ENCODE results near the gene BORCS6. TPM values are rescaled to one million over a fixed set of nuclear protein-coding genes. Genes with fewer than 3 reads are reported as not detected.

The BORCS6 gene
- polyA plus RNA-seq, 4 donors = 7.9 to 13.8 (median 10.8) TPM

DNA sequence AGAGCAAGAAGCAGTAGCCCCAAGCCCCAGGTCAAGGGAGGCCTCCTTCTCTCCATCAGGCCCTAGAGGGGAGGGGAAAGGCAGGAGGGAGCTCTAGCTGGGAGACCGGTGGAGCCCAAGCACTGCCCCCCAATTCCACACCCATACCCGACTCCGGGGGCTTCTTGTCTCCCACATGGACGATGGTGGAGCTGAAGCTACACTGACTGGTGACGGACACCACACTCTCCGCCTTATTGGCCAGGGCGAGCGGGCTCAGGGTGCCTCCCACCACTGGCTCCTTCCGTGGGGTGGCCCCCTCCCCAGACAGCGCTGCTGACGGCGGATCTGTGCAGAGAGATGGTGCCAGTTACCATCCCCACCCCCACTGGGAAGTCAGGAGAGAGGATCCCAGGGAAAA, 44.2 kb downstream of the BORCS6 start:
- no peak for DNase-seq
- Histone ChIP-seq H3K36me3 (ENCODE audit: control insufficient read depth in 3 of 3, insufficient read depth in 2 of 3, low read depth in 1 of 3, low read length in 3 of 3) (peaks cover 42 to 97% (median 56%) of the 10 kb centered on the region in 3 donors), H3K27ac (ENCODE audit: low read depth in 1 of 3, low read length in 2 of 3) (no peak overlapping the region), H3K27me3 (ENCODE audit: control insufficient read depth in 3 of 3, insufficient read depth in 3 of 3, low read length in 3 of 3) (no peaks in the 10 kb centered on the region), H3K4me3 (ENCODE audit: low read depth in 1 of 3, low read length in 3 of 3) (no peak overlapping the region), H3K4me1 (ENCODE audit: control insufficient read depth in 3 of 3, insufficient read depth in 2 of 3, low read depth in 1 of 3, low read length in 2 of 3) (peaks cover 0 to 9% (median 4%) of the 10 kb centered on the region in 3 donors), H3K9me3 (ENCODE audit: control insufficient read depth in 2 of 2, insufficient read depth in 1 of 2, low read depth in 1 of 2, low read length in 1 of 2) (no peaks in the 10 kb centered on the region)
- FAIRE-seq = no peak
- 94 to 98% (median 95%) methylated on average over 9 to 12 of the region's 12 CpGs for WGBS, 3 donors

DNA sequence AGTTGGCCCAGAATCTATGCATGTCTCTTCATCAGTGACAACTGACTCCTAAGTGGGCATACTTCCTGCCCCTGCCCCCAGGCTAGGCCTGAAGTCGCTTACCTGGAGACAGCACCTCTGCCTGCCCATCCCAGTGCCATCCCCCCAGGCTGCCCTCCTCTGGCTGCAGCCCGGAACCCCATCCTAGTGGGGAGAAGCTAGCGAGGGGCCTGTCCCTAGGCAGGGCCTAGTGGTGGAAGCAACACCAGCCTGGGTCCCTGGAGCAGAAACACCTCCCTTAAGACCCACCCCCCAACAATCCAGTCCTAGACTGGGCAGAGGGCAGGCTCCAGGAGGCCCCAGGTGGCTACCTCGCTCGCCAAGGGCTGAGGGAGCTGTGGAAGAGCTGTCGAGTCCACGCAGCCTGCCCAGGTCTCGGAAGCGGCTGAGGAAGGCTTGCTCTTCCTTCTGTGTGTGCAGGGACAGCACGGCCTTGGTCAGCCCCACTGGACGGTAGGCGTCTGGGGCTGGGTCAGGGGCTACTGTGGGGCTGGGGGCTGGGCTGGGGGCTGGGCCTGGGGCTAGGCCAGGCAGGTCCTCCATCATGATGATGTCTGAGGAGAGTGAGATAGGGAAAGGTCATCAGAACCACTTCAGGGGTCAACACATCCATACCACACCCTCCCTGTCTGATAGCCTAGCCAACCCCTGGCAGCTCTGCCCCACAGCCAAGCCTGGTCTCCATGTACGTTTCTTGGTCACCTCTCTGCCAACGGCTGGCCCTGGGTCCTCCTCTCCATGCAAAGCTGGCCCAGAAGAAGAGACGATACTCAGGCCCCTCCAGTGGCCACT, 45.4 kb downstream of the BORCS6 start:
- no peak for FAIRE-seq
- H3K4me3 ChIP-seq (ENCODE audit: low read depth in 1 of 3, low read length in 3 of 3) = no peak overlapping the region
- H3K27ac ChIP-seq (ENCODE audit: low read depth in 1 of 3, low read length in 2 of 3) = no peak overlapping the region
- DNase-seq = no peak
- no peaks in the 10 kb centered on the region for H3K9me3 ChIP-seq (ENCODE audit: control insufficient read depth in 2 of 2, insufficient read depth in 1 of 2, low read depth in 1 of 2, low read length in 1 of 2)
- 93 to 96% (median 94%) methylated on average over 15 of the region's 15 CpGs for WGBS, 3 donors
- H3K36me3 ChIP-seq (ENCODE audit: control insufficient read depth in 3 of 3, insufficient read depth in 2 of 3, low read depth in 1 of 3, low read length in 3 of 3) = peaks cover 39 to 97% (median 58%) of the 10 kb centered on the region in 3 donors
- no peaks in the 10 kb centered on the region for H3K27me3 ChIP-seq (ENCODE audit: control insufficient read depth in 3 of 3, insufficient read depth in 3 of 3, low read length in 3 of 3)
- peaks cover 0 to under 1% (median 0%) of the 10 kb centered on the region in 3 donors for H3K4me1 ChIP-seq (ENCODE audit: control insufficient read depth in 3 of 3, insufficient read depth in 2 of 3, low read depth in 1 of 3, low read length in 2 of 3)

DNA sequence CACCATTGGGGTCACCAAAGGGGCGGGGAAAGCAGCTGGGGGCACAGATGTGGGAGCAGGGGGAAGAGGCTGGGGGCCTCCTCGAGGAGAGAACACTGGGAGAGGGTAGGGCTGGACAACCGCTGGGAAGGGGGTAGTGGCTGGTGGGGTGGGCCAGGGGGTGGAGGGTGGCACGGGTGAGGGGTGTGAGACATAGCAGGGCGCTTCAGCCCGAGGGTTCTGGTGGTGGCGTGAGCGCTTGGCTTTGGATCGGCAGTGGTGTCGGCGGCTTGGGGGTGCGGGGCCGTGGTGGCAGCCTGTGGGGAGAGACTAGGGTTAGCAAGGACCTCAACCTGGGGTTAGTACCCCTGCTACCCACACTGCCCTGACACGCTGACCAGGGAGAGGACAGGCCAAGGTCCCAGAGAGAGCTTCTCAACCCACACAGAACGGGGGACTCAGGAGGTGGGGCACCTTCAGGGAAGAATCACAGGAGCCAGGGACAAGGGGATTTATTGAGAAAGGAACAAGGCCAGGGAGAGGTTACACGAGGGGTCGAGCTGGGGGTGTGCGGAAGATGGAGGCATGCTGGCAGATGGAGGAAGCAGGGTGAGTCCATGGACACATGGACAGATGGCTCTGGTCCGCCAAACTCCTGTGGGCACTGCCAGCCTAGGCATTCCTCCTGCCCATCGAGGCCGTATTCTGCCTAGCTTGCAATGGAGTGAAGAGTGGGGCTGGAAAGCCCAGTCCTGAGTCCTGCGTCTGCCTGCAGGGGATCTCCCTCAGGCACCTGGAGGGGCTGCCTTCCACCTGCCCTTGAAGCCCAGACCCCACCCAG, 46.2 kb downstream of the BORCS6 start:
- no peaks in the 10 kb centered on the region for H3K27me3 ChIP-seq (ENCODE audit: control insufficient read depth in 3 of 3, insufficient read depth in 3 of 3, low read length in 3 of 3)
- H3K36me3 ChIP-seq (ENCODE audit: control insufficient read depth in 3 of 3, insufficient read depth in 2 of 3, low read depth in 1 of 3, low read length in 3 of 3) = peaks cover 36 to 91% (median 53%) of the 10 kb centered on the region in 3 donors
- H3K9me3 ChIP-seq (ENCODE audit: control insufficient read depth in 2 of 2, insufficient read depth in 1 of 2, low read depth in 1 of 2, low read length in 1 of 2) = no peaks in the 10 kb centered on the region
- no peak overlapping the region for H3K4me3 ChIP-seq (ENCODE audit: low read depth in 1 of 3, low read length in 3 of 3)
- H3K27ac ChIP-seq (ENCODE audit: low read depth in 1 of 3, low read length in 2 of 3) = no peak overlapping the region
- FAIRE-seq = no peak
- WGBS, 3 donors = 92 to 94% (median 94%) methylated on average over 21 to 22 of the region's 22 CpGs
- peaks cover 0 to 8% (median 2%) of the 10 kb centered on the region in 3 donors for H3K4me1 ChIP-seq (ENCODE audit: control insufficient read depth in 3 of 3, insufficient read depth in 2 of 3, low read depth in 1 of 3, low read length in 2 of 3)
- no peak for DNase-seq

DNA sequence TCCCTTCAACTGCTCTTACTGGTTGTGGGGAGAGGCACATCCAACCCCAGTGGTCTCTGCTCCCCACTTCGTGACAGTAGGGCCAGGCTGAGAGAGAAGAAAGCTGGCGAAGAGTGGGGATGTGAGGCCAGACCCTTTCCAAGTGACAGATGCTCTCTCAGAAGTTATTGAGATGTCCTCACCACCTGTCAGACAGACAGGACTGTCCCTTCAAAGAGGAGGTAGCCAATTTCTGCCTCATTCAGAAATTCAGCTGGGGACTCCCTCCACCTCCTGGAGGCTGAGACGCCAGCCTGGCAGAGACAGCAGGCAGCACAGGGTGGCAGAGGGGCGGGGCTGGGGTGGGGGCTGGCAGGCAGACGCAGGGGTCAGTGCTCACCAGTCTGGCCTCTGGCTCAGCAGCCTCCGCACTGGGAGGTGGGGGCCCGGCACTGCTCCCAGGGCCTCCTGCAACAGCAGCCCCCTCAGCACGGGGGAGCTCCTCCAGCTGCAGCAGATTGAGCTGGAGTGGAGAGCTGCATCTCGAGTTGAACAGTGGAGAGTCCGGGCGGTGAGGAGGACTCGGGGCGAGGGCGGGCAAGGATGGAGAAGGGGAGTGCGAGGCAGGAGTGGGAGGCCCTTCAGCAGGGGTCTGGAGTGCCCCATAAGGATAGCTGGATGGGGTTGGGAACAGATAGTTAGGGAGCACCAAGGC, 46.9 kb downstream of the BORCS6 start:
- no peak overlapping the region for H3K4me3 ChIP-seq (ENCODE audit: low read depth in 1 of 3, low read length in 3 of 3)
- no peaks in the 10 kb centered on the region for H3K27me3 ChIP-seq (ENCODE audit: control insufficient read depth in 3 of 3, insufficient read depth in 3 of 3, low read length in 3 of 3)
- H3K9me3 ChIP-seq (ENCODE audit: control insufficient read depth in 2 of 2, insufficient read depth in 1 of 2, low read depth in 1 of 2, low read length in 1 of 2) = no peaks in the 10 kb centered on the region
- DNase-seq (no peak), FAIRE-seq (no peak)
- 83 to 94% (median 91%) methylated on average over 13 to 15 of the region's 15 CpGs for WGBS, 3 donors
- H3K27ac ChIP-seq (ENCODE audit: low read depth in 1 of 3, low read length in 2 of 3) = no peak overlapping the region
- H3K4me1 ChIP-seq (ENCODE audit: control insufficient read depth in 3 of 3, insufficient read depth in 2 of 3, low read depth in 1 of 3, low read length in 2 of 3) = peaks cover 0 to 10% (median 2%) of the 10 kb centered on the region in 3 donors
- peaks cover 30 to 84% (median 48%) of the 10 kb centered on the region in 3 donors for H3K36me3 ChIP-seq (ENCODE audit: control insufficient read depth in 3 of 3, insufficient read depth in 2 of 3, low read depth in 1 of 3, low read length in 3 of 3)

DNA sequence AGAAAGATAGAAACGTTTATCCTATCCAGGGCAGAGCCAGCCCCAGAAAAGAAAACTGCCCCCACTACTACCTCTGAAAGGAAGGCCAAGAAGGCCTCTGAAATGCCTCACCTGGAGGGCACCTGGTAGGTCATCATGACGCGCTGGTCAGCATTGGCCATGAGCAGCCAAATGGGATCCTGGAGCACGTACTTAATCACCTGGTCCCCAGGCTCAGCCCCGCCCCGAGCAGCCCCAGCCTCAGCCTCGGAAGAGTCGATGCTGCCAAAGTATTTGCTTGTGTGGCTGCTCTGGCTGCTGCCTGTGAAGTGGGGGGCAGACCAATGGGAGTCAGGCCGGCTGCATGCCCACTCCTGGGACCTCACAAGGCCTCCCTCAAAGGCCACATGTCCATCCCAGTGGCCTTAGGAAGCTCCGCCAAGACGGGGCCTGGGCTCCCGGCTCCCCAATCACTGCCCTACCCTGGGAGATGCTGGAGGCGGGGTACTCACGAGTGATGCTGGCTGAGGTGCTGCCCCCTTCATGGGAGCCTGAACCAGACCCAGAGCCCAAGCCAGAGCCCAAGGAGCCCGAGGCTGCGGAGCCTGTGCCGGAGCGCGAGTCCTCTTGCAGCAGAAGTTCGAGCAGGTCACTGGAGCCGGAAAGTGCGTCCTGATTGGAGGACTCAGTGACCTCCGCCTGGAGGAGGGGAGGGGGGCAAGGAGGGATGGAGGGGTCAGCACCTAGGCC, 47.7 kb downstream of the BORCS6 start:
- no peak for FAIRE-seq
- H3K27ac ChIP-seq (ENCODE audit: low read depth in 1 of 3, low read length in 2 of 3) = no peak overlapping the region
- no peak for DNase-seq
- no peak overlapping the region for H3K4me3 ChIP-seq (ENCODE audit: low read depth in 1 of 3, low read length in 3 of 3)
- H3K9me3 ChIP-seq (ENCODE audit: control insufficient read depth in 2 of 2, insufficient read depth in 1 of 2, low read depth in 1 of 2, low read length in 1 of 2) = no peaks in the 10 kb centered on the region
- H3K36me3 ChIP-seq (ENCODE audit: control insufficient read depth in 3 of 3, insufficient read depth in 2 of 3, low read depth in 1 of 3, low read length in 3 of 3) = peaks cover 23 to 77% (median 42%) of the 10 kb centered on the region in 3 donors
- peaks cover 0 to 16% (median 2%) of the 10 kb centered on the region in 3 donors for H3K4me1 ChIP-seq (ENCODE audit: control insufficient read depth in 3 of 3, insufficient read depth in 2 of 3, low read depth in 1 of 3, low read length in 2 of 3)
- H3K27me3 ChIP-seq (ENCODE audit: control insufficient read depth in 3 of 3, insufficient read depth in 3 of 3, low read length in 3 of 3) = no peaks in the 10 kb centered on the region
- 90 to 91% (median 90%) methylated on average over 23 of the region's 23 CpGs for WGBS, 3 donors

DNA sequence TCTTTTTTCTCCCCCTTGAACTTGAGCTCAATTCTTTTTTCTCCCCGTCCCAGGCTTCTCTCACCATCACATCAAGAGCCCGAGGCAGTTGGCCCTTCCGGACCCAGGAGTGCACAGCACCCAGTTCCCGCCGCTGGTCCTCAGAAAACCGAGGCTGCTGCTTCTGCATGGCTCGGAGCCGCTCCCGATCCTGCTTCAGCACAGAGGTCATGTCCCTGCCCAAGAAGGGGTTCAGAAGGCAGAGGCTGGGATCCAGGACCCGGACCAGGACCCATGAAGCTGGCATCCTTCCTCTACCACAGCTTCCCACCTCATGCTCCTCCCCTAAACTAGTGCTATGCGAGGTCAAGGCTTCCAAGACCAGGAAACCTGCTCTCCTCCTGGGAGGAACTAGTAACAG, 48.2 kb downstream of the BORCS6 start:
- no peak overlapping the region for H3K27ac ChIP-seq (ENCODE audit: low read depth in 1 of 3, low read length in 2 of 3)

DNA sequence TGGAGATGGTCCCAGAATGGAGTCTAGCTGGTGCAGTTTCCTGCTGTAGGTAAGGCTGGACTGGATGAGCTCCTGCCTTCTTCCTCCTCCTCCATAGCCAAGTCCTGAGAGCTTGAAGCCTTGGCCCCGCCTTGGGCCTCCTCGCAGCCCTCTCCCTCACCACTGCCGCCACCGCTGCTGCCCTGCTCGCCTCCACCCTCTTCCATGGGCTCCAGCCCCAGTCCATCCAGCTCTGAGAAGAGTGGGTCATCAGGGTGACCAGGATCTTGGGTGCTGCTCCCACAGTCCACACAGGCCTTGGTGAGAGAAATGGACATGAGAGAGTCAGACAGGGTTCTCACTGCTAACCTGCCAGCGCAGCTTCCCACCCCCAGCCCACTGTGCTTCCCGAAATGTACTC, 48.9 kb downstream of the BORCS6 start:
- Histone ChIP-seq H3K4me1 (ENCODE audit: control insufficient read depth in 3 of 3, insufficient read depth in 2 of 3, low read depth in 1 of 3, low read length in 2 of 3) (peaks cover 0 to 16% (median 2%) of the 10 kb centered on the region in 3 donors), H3K36me3 (ENCODE audit: control insufficient read depth in 3 of 3, insufficient read depth in 2 of 3, low read depth in 1 of 3, low read length in 3 of 3) (peaks cover 20 to 64% (median 30%) of the 10 kb centered on the region in 3 donors)

More for the DNA sequence above, 48.2 kb downstream of the BORCS6 start:
- peaks cover 20 to 71% (median 36%) of the 10 kb centered on the region in 3 donors for H3K36me3 ChIP-seq (ENCODE audit: control insufficient read depth in 3 of 3, insufficient read depth in 2 of 3, low read depth in 1 of 3, low read length in 3 of 3)
- DNase-seq = no peak
- H3K27me3 ChIP-seq (ENCODE audit: control insufficient read depth in 3 of 3, insufficient read depth in 3 of 3, low read length in 3 of 3) = no peaks in the 10 kb centered on the region
- FAIRE-seq = no peak
- H3K9me3 ChIP-seq (ENCODE audit: control insufficient read depth in 2 of 2, insufficient read depth in 1 of 2, low read depth in 1 of 2, low read length in 1 of 2) = no peaks in the 10 kb centered on the region
- no peak overlapping the region for H3K4me3 ChIP-seq (ENCODE audit: low read depth in 1 of 3, low read length in 3 of 3)
- H3K4me1 ChIP-seq (ENCODE audit: control insufficient read depth in 3 of 3, insufficient read depth in 2 of 3, low read depth in 1 of 3, low read length in 2 of 3) = peaks cover 0 to 16% (median 2%) of the 10 kb centered on the region in 3 donors
- WGBS, 3 donors = 91 to 93% (median 92%) methylated on average over 11 of the region's 11 CpGs

More for the DNA sequence above, 48.9 kb downstream of the BORCS6 start:
- Histone ChIP-seq H3K27me3 (ENCODE audit: control insufficient read depth in 3 of 3, insufficient read depth in 3 of 3, low read length in 3 of 3) (no peaks in the 10 kb centered on the region), H3K9me3 (ENCODE audit: control insufficient read depth in 2 of 2, insufficient read depth in 1 of 2, low read depth in 1 of 2, low read length in 1 of 2) (no peaks in the 10 kb centered on the region), H3K4me3 (ENCODE audit: low read depth in 1 of 3, low read length in 3 of 3) (no peak overlapping the region), H3K27ac (ENCODE audit: low read depth in 1 of 3, low read length in 2 of 3) (no peak overlapping the region)
- 96 to 98% (median 97%) methylated on average over 7 of the region's 7 CpGs for WGBS, 3 donors
- no peak for FAIRE-seq
- DNase-seq = no peak
